GM13976 (cell line): ENCODE data around the gene CCDC149.

Source experiments
- DNase-seq: peaks from one replicate; pipeline ENCODE4 v3.0.0; 2012; ENCODE audit warnings: low spot score
- CTCF ChIP-seq: IDR thresholded peaks from 2 replicates; pipeline ENCODE4 v1.5.1; 2012; ENCODE audit warnings: borderline replicate concordance, mild to moderate bottlenecking; ENCODE audit not compliant: insufficient read depth; ENCODE audit errors: extremely low read depth, missing control alignments, control extremely low read depth
- in situ Hi-C: fragments of 300-500 bp; cut with MboI; formaldehyde crosslinking; loops from one replicate; pipeline ENCODE4 v1.12.0; 2022; ENCODE audit warnings: low sequenced_read_pairs, mixed read lengths, inconsistent platforms; ENCODE audit not compliant: unreplicated experiment

The CCDC149 gene

GRCh38 chr4:24937917-24938281, 25.1 kb upstream of the CCDC149 start:
- TF ChIP-seq CTCF: no peak
- in situ Hi-C loops: no loop called here
- DNase-seq: no peak

GRCh38 chr4:24937176-24937916, 24.5 kb upstream of the CCDC149 start:
- in situ Hi-C loops: no loop called here
- DNase-seq: no peak
- TF ChIP-seq CTCF: no peak

GRCh38 chr4:24935856-24936255, 23.0 kb upstream of the CCDC149 start:
- no peak for TF ChIP-seq CTCF
- DNase-seq: no peak
- in situ Hi-C loops: no loop called here

GRCh38 chr4:24934311-24934710, 21.5 kb upstream of the CCDC149 start:
- in situ Hi-C loops: no loop called here
- TF ChIP-seq CTCF: no peak
- DNase-seq: no peak

GRCh38 chr4:24933684-24934275, 20.9 kb upstream of the CCDC149 start:
- in situ Hi-C loops: no loop called here
- no peak for TF ChIP-seq CTCF
- DNase-seq: no peak

GRCh38 chr4:24932515-24933225, 19.8 kb upstream of the CCDC149 start:
- no peak for TF ChIP-seq CTCF
- DNase-seq: no peak
- in situ Hi-C loops: no loop called here
